SIG-M5 (cell line): ENCODE data around the gene GLMP.
"Not testable (repeated sequence)": the region's sequence is repeated elsewhere in the genome, so short reads cannot be mapped to it uniquely, and the experiment has no call there.

Source experiments
- DNase-seq: peaks from one replicate; lab custom pipeline; 2025; lab: John Stamatoyannopoulos, UW

GLMP gene, protein sequence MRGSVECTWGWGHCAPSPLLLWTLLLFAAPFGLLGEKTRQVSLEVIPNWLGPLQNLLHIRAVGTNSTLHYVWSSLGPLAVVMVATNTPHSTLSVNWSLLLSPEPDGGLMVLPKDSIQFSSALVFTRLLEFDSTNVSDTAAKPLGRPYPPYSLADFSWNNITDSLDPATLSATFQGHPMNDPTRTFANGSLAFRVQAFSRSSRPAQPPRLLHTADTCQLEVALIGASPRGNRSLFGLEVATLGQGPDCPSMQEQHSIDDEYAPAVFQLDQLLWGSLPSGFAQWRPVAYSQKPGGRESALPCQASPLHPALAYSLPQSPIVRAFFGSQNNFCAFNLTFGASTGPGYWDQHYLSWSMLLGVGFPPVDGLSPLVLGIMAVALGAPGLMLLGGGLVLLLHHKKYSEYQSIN

GRCh38 chr1:156295391-156295947, at the start of gene GLMP:
TSS of gene GLMP (minus strand) at chr1:156295679. CDS start at chr1:156295645, 34 bp downstream.
- DNase-seq: no peak

- no peak for DNase-seq
Measured at GRCh38 chr1:156344409-156344808, 48.9 kb upstream of the GLMP start.

- no peak for DNase-seq
Measured at GRCh38 chr1:156342166-156342955, 46.9 kb upstream of the GLMP start.

- DNase-seq: peak; percentile 100
Measured at GRCh38 chr1:156338180-156338976, 42.9 kb upstream of the GLMP start, which contains the start of the genes CCT3 and TSACC. TSS of gene CCT3 (minus strand) at chr1:156338292. CDS start at chr1:156338184, 108 bp downstream. TSS of gene TSACC (plus strand) at chr1:156338526. CDS start at chr1:156339758, 1,232 bp downstream.

DNA sequence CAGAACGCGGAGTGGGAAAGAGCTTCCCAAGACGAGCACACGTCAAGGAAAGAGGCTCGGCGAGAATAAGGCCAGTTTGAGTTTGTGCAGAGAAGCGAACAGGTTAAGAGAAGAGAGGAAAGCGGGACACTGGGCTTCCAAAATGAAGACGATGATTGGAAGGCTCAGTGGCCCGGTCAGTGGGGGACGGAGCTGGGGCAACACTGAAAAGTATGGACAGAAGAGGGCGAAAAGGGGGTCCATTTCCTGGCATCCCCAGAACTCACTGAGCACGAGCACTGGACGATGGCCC, 42.4 kb upstream of the GLMP start:
- no peak for DNase-seq

- DNase-seq: no peak
Measured at GRCh38 chr1:156337052-156337887, 41.8 kb upstream of the GLMP start.

DNA sequence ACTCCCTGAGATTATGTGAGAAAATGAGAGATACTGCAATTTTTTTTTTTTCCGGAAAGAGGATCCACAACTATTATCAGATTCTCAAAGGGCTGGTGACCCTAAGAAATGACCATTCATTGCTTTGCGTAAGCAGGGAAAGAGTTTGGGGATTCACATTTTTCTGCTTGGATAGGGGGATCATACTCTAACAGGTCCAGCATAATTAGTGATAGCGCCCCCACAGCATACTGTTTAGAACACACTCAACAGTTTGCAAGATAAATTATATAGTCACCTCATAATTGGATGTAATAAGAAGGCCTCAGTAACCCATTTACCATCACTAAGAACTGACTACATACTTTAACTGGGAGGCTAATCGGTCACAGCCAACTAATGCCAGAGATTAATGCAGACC, 40.8 kb upstream of the GLMP start:
- no peak for DNase-seq

DNA sequence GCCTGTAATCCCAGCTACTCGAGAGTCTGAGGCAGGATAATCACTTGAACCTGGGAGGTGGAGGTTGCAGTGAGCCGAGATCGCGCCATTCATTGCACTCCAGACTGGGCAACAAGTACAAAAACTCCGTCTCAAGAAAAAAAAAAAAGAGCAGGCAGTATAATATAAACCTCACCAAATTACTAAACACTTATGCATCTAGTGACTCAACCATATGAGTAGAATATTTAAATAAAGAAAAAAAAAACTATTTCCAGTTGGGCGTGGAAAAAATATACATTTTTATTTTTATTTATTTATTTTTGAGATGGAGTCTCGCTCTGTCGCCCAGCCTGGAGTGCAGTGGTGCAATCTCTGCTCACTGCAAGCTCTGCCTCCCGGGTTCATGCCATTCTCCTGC, 27.7 kb upstream of the GLMP start:
- DNase-seq: not testable (repeated sequence)

GRCh38 chr1:156320560-156320959, 25.1 kb upstream of the GLMP start:
- DNase-seq: no peak

GRCh38 chr1:156319664-156320063, 24.2 kb upstream of the GLMP start:
- no peak for DNase-seq

DNA sequence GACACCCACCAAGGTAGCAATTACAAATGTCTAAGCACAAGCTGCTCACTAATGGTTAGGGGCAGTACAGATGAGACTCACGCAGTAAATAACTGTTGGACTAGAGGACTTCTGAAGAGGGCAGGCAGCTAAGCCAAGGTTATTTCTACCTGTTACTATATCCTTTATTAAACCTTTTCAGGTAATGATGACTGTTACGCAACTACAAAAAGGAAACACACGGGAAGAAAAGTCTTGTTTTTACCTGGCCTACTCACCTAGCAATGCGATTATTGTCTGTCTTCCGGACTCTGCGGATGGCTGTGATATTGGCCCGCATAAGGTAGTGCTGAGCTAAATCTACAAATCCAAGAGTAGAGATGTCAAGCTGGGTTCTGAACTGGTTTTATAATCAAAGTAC, 21.4 kb upstream of the GLMP start:
- no peak for DNase-seq

DNA sequence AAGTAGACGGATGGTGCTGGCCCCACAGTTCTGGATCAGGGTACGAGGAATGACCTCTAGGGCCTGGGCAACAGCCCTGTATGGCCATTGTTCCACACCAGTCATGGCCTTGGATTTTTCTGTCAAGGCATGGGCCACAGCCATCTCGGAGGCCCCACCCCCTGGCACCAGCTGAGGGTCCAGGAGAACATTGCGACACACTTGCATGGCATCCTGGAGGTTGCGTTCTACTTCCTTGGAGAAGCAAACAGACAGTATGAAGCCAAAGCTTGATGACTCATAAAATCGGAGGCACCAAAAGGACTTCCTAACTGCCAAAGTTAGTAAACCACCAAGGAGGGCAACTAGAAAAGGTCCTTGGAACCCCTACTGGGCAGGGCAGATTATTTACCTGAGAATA, 15.5 kb upstream of the GLMP start:
- DNase-seq: no peak

GRCh38 chr1:156308078-156308477, 12.6 kb upstream of the GLMP start:
- DNase-seq: no peak

GRCh38 chr1:156305215-156305614, 9.7 kb upstream of the GLMP start:
- no peak for DNase-seq

GRCh38 chr1:156303241-156303640, 7.8 kb upstream of the GLMP start:
- no peak for DNase-seq

- no peak for DNase-seq
Measured at GRCh38 chr1:156298852-156299357, 3.4 kb upstream of the GLMP start, which contains the start of gene VHLL. TSS of gene VHLL (minus strand) at chr1:156299307. CDS start at chr1:156299189, 118 bp downstream.

GRCh38 chr1:156293895-156294294, 1.6 kb downstream of the GLMP start:
- DNase-seq: no peak

DNA sequence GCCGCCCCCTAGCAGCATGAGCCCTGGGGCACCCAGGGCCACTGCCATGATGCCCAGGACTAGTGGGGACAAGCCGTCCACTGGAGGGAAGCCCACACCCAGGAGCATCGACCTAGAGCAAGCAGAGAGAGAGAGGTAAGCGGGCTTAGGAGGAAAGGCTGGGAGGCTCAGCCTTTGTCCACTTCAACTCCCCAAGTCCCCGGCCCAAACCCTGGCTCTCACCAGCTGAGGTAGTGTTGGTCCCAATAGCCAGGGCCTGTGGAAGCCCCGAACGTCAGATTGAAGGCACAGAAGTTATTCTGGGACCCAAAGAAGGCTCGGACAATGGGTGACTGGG, 2.4 kb downstream of the GLMP start:
- no peak for DNase-seq

- no peak for DNase-seq
Measured at GRCh38 chr1:156291226-156292061, 4.0 kb downstream of the GLMP start.

- no peak for DNase-seq
Measured at GRCh38 chr1:156289857-156290256, 5.6 kb downstream of the GLMP start.
